OCI-LY3 (cell line): Measurements from ENCODE around the gene GPC3.

Source experiments
- CTCF ChIP-seq: fragments of 200-600, 300-600 bp; sonication (generic); IDR thresholded peaks from 2 replicates; pipeline ENCODE4 v1.5.1; 2014; ENCODE audit warnings: antibody characterized with exemption, low read length, low read depth
- EZH2phosphoT487 ChIP-seq: fragments of 200-600 bp; shearing (Covaris generic); IDR thresholded peaks from 2 replicates; pipeline ENCODE4 v1.6.1; 2018; ENCODE audit warnings: antibody characterized with exemption, mixed run types, low read depth

- TF ChIP-seq CTCF (no peak), EZH2phosphoT487 (no peak)
These were observed 355.0 kb downstream of the GPC3 start for GRCh38 chrX:133630362-133630761.
